Thyroid gland (tissue), 4 donors: ENCODE measurements around the gene SGK1. TPM values are rescaled to one million over a fixed set of nuclear protein-coding genes. Genes with fewer than 3 reads are reported as not detected.

Experiments used
- DNase-seq, 2 donors: peaks; one replicate each; pipeline ENCODE4 v3.0.0-alpha.2; 2019
- H3K27ac ChIP-seq, 3 donors: fragments of 200-600 bp; sonication (generic); 1 replicate in 2 of 3; 2 replicates in 1 of 3; pipeline ENCODE4 v1.5.1; 2016 to 2019; ENCODE audit warnings: mild to moderate bottlenecking in 1 of 3, moderate library complexity in 1 of 3
- H3K27me3 ChIP-seq: fragments of 200-600 bp; sonication (generic); one replicate; pipeline ENCODE4 v1.5.1; 2019
- H3K36me3 ChIP-seq, 2 donors: fragments of 200-600 bp; sonication (generic); one replicate each; pipeline ENCODE4 v1.5.1; 2016 to 2019
- H3K4me1 ChIP-seq, 2 donors: fragments of 200-600 bp; sonication (generic); one replicate each; pipeline ENCODE4 v1.5.1; 2017 to 2019
- H3K4me3 ChIP-seq, 3 donors: fragments of 200-600 bp; sonication (generic); replicated peaks in 1 of 3; 1 replicate in 2 of 3; 2 replicates in 1 of 3; pipeline ENCODE4 v1.5.1; 2016; ENCODE audit warnings: mild to moderate bottlenecking in 1 of 3
- H3K9me3 ChIP-seq: fragments of 200-600 bp; sonication (generic); one replicate; pipeline ENCODE4 v1.5.1; 2017
- CTCF ChIP-seq, 6 experiments: fragments of 200-600 bp in 3 of 6; fragments of 450-650 bp in 3 of 6; sonication (generic) in 3 of 6; IDR thresholded peaks; one replicate each; pipeline ENCODE4 v1.5.1; 2016 to 2019; ENCODE audit warnings: antibody characterized with exemption in 6 of 6, mild to moderate bottlenecking in 2 of 6, inconsistent platforms in 1 of 6, moderate library complexity in 1 of 6
- POLR2A ChIP-seq, 2 donors: fragments of 450-650 bp; IDR thresholded peaks; one replicate each; pipeline ENCODE4 v1.6.1; 2017; ENCODE audit warnings: antibody characterized with exemption in 2 of 2, mild to moderate bottlenecking in 2 of 2, moderate library complexity in 1 of 2
- WGBS, 2 donors: methylation state at CpG; one replicate each; pipeline ENCODE4 v1.1.5; 2017; 5-methylcytosine and 5-hydroxymethylcytosine counted together
- intact Hi-C: fragments of 100-400 bp; cut with DNase I; formaldehyde crosslinking; loops from one replicate; pipeline ENCODE4 v1.15.1; 2023
- total RNA-seq, 4 donors: library from RNA; depleted of rRNA; stranded (reverse); fragments of >200 nt; gene quantifications; one replicate each; pipeline ENCODE4 v1.2.3, GENCODE V29; 2016

The SGK1 gene
- total RNA-seq, 4 donors from 2014 or later = 151 to 361 (median 194) TPM

DNA sequence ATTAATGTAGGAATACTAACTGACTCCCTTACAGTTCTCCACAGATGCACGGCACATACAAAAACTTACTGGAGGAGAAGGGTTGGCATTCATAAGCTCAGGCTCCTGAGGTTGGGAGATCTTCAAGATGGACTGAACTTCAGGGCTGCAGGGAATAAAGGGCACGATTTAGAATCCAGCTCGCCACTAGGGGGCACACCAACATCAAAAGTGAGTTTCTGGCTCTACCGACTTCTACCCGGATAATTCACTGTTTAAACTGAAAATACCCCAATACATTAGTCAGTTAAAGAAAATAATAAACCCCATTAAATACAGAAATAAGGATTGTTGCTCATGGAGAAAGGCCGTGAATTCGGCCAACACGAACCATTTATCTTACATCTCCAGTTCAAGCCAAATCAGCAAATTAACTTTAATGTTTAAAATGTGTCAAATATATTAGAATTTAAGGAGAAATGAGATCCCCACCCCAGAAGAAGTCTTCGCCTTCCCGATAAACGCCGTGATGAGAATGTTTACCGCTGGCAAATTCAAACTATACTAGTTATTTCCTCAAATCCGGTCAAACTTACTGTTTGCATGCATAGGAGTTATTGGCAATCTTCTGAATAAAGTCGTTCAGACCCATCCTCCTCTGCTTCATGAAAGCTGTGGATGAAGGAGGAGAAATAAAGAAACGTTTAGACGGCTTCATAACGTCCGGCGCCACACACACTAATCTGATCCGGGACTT, 143.8 kb downstream of the SGK1 start:
- peak; percentile 86 to 88 for DNase-seq
- TF ChIP-seq POLR2A (IDR thresholded peaks at IDR 0.05) (no peak), CTCF (IDR thresholded peaks at IDR 0.05) (peak; percentile 74 to 93 (median 84))
- Histone ChIP-seq H3K27me3 (no peaks in the 10 kb centered on the region), H3K9me3 (no peaks in the 10 kb centered on the region), H3K4me1 (peaks cover 50 to 57% of the 10 kb centered on the region in 2 donors), H3K36me3 (peaks cover 47% of the 10 kb centered on the region in 2 donors), H3K4me3 (peak overlapping the region; percentile 43 to 95 (median 86)), H3K27ac (peak overlapping the region; percentile 70 to 100 (median 98))
- intact Hi-C loops = loop anchor here (5.0 kb wide), 2 partner anchors 468 to 648 kb away; no protein-coding TSS in a partner anchor
- 0 to 1% methylated on average over 21 of the region's 21 CpGs for WGBS, 2 donors

DNA sequence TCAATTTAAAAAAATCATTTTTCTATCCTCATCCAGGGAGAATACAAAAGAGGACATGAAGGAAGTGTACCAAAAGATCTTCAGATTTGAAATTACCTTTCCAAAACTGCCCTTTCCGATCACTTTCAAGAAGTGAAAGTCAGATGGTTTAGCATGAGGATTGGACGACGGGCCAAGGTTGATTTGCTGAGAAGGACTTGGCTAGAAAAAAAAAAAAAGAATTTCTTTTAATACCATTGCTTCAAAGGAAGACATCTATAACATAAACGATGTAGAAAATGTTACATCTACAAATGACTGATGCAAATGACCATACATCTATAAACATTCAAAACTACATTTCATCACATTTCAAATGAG, 144.6 kb downstream of the SGK1 start:
- H3K4me3 ChIP-seq = peak overlapping the region in 2 of 3 donors; percentile 86 to 95
- peak overlapping the region; percentile 70 to 100 (median 98) for H3K27ac ChIP-seq
- peaks cover 54% of the 10 kb centered on the region in 2 donors for H3K36me3 ChIP-seq

DNA sequence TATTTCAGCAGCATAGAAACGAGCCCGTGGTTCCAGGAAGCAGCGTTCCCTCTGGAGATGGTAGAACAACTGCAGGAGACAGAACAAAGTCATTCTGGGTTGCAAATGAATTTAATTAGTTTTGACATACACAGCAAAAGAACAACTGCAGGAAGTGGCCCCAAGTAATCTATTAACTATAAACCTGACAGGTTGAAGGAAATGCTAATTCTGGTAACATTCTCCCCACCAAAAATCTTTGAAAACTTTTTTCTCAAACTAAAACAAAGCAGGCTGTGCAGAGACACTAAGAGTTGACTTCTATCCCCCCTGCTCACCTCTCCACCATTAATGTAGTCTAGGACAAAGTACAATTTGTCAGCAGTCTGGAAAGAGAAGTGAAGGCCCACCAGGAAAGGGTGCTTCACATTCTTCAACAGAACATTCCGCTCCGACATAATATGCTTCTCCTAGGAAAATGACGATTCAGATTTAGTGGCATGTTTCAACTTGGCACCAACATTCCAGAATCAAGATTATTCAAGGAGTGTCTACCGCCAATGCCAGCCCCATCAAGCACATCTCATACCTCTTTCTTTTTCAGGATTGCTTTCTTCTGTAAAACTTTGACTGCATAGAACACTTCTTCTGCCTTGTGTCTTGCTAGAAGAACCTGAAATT, 145.1 kb downstream of the SGK1 start:
- WGBS, 2 donors = 55 to 64% methylated on average over 7 of the region's 7 CpGs
- Histone ChIP-seq H3K4me1 (peaks cover 47 to 51% of the 10 kb centered on the region in 2 donors), H3K36me3 (peaks cover 59% of the 10 kb centered on the region in 2 donors), H3K4me3 (peak overlapping the region in 2 of 3 donors; percentile 86 to 95), H3K27ac (peak overlapping the region; percentile 70 to 100 (median 98)), H3K9me3 (no peaks in the 10 kb centered on the region), H3K27me3 (no peaks in the 10 kb centered on the region)
- no peak for DNase-seq
- TF ChIP-seq CTCF (IDR thresholded peaks at IDR 0.05) = no peak
- no peak for TF ChIP-seq POLR2A (IDR thresholded peaks at IDR 0.05)
- intact Hi-C loops = loop anchor here (5.0 kb wide), 2 partner anchors 469 to 649 kb away; no protein-coding TSS in a partner anchor

More for the DNA sequence above, 144.6 kb downstream of the SGK1 start:
- TF ChIP-seq CTCF (IDR thresholded peaks at IDR 0.05) = no peak
- H3K9me3 ChIP-seq = no peaks in the 10 kb centered on the region
- no peak for DNase-seq
- WGBS, 2 donors = 44 to 55% methylated on average over 4 of the region's 4 CpGs
- intact Hi-C loops = loop anchor here (5.0 kb wide), 2 partner anchors 469 to 649 kb away; no protein-coding TSS in a partner anchor
- H3K27me3 ChIP-seq = no peaks in the 10 kb centered on the region
- peaks cover 50 to 51% of the 10 kb centered on the region in 2 donors for H3K4me1 ChIP-seq

DNA sequence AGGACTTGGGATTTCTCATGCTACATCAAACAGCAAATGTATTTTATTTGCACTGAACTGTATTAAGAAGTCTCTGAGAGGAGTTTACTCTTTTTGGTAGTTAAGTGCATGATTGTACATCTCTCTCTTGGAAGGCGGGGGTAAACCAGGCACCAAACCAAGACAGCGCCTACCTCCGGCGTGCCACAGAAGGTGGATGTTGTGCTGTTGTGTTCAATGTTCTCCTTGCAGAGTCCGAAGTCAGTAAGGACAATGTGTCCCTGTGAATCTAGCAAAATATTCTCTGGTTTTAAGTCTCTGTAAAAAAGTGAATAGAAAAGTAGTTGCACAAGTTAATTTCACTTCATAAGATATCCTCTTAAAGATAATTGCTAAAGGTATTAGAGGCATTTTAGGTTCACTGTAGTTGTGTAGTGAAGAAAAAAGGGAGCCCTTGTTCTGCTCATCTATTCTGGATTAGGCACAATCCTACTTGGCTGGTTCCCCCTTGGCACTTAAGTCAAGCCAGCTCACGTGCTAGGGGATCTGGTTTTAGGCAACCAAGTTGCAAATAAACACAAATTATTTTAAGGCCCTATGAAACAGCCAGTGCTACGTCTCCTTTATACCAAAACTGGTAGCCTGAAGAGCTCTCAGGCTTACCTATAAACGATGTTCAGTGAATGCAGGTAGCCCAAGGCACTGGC, 145.7 kb downstream of the SGK1 start:
- intact Hi-C loops = loop anchor here (5.0 kb wide), 2 partner anchors 470 to 650 kb away; no protein-coding TSS in a partner anchor
- Histone ChIP-seq H3K27me3 (no peaks in the 10 kb centered on the region), H3K27ac (peak overlapping the region; percentile 70 to 100 (median 98)), H3K36me3 (peaks cover 62 to 63% of the 10 kb centered on the region in 2 donors), H3K4me3 (peak overlapping the region in 1 of 3 donors; percentile 95), H3K9me3 (no peaks in the 10 kb centered on the region), H3K4me1 (peaks cover 40 to 45% of the 10 kb centered on the region in 2 donors)
- 57 to 80% methylated on average over 8 of the region's 8 CpGs for WGBS, 2 donors
- DNase-seq = no peak
- TF ChIP-seq CTCF (IDR thresholded peaks at IDR 0.05) (no peak), POLR2A (IDR thresholded peaks at IDR 0.05) (no peak)
